GM10266 (cell line): Measurements from ENCODE around the gene POLR2B.

Experiments
- DNase-seq: peaks from one replicate; pipeline ENCODE4 v3.0.0; 2012; ENCODE audit errors: extremely low spot score
- TF ChIP-seq, protein P1 (sequence below): IDR thresholded peaks from 2 replicates; pipeline ENCODE4 v1.5.1; 2012; ENCODE audit warnings: mild to moderate bottlenecking, low read depth; ENCODE audit not compliant: control insufficient read depth, insufficient read depth; ENCODE audit errors: missing control alignments

POLR2B gene

DNA sequence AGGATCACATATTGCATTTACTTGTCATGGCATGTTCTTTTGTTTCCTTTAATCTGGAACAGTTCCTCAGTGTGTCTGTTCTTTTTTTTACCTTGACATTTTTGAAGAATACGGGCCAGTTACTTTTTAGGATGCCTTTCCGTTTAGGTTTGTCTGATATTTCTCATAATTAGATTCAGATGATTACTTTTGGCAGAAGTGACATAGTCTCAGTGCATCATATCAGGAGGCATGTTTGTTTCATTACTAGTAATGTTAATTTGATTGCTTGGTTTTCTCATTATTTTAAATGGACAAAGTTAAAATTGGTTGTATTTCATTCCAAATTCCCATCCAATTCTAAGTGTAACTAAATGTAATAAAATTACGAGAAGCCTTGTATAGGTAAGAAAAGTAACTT lies 8.3 kb downstream of the POLR2B start:
- DNase-seq = no peak
- TF ChIP-seq, protein P1, sequence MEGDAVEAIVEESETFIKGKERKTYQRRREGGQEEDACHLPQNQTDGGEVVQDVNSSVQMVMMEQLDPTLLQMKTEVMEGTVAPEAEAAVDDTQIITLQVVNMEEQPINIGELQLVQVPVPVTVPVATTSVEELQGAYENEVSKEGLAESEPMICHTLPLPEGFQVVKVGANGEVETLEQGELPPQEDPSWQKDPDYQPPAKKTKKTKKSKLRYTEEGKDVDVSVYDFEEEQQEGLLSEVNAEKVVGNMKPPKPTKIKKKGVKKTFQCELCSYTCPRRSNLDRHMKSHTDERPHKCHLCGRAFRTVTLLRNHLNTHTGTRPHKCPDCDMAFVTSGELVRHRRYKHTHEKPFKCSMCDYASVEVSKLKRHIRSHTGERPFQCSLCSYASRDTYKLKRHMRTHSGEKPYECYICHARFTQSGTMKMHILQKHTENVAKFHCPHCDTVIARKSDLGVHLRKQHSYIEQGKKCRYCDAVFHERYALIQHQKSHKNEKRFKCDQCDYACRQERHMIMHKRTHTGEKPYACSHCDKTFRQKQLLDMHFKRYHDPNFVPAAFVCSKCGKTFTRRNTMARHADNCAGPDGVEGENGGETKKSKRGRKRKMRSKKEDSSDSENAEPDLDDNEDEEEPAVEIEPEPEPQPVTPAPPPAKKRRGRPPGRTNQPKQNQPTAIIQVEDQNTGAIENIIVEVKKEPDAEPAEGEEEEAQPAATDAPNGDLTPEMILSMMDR = no peak

DNA sequence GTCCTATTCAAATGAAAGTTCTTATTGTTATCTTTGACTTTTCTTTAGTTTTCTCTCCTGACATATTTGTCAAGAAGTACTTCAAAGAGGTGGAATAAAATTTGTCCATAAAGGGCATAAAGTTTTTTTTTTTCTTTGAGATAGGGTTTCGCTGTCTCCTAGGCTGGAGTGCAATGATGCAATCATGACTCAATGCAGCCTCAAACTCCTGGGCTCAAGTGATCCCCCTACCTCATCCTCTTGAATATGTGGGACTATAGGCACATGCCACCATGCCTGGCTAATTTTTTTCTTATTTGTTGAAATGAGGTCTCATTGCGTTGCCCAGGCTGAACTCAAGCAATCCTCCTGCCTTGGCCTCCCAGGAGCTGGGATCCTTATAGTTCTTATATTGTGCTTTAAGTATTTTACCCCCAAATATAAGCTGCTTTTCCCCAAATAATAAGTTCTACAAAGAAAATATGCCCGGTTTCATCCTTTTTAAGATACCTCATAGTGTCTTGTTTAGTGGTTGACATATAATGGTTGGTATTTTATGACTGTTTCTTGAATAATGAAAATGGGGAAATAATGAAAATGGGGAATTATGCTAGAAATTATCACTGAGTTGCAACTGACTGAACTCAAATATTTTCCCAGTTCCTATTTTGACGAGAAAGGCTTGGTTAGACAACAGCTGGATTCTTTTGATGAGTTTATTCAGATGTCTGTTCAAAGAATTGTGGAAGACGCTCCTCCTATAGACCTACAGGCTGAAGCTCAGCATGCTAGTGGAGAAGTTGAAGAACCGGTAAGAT lies 11.6 kb downstream of the POLR2B start:
- TF ChIP-seq, protein P1 = no peak
- DNase-seq = no peak

DNA sequence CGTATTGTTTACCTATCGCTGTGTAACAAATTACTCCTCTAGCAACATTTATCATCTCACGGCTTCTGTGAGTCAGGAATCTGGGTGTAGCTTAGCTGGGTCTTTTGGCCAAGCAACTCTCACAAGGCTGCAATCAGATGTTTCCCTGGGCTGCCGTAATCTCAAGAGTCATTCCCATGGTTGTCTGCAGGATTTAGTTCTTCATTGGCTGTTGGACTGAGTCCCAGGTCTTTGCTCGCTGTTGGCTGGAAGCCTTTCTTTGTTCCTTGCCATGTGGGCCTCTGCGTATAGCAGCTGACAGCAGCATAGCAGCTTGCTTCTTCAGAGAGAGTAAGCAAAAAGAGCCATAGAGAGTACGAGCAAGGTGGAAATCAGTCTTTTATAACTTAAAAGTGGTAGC lies 16.8 kb downstream of the POLR2B start:
- no peak for DNase-seq
- TF ChIP-seq, protein P1 = no peak

DNA sequence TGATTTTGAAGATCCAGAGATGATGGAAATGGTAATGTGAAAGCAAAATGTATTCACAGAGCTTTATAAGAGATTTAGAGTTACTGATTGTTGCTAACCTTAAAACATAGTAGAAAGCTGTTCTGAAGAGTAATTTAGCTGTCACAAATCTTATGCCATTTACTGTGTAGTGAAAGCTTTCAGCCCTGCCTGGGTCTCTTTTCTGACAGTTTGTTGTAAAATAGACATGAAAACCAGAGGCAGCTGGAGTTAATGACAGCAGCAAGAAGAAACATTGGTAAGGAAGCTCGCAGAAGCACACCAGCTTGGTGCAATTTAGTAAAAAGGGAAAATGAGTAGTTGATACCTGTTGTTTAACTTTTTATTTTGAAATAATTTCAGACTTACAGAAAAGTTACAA lies 21.1 kb downstream of the POLR2B start:
- TF ChIP-seq, protein P1 = no peak
- DNase-seq = no peak

DNA sequence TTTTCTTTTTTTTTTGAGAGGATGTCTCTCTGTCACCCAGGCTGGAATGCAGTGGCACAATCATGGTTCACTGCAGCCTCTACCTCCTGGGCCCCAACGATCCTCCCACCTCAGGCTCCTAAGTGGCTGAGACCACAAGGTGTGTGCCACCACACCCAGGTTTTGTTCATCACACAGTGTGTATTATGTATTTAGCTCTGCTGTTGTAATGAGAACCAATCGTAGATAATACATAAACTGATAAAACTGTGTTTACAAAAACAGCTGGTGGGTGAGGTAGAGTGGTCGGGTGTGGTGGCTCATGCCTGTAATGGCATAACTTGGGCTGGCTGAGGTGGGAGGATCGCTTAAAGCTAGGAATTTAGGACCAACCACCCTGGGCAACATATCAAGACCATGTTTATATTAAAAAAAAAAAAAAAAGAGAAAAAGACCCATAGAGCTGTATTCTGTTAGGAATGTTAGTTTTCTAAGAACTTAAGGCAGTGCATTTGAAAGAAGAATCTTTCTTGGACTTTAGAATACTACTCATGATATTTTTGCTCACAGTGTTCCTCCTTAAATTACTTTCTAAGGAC lies 34.9 kb downstream of the POLR2B start:
- DNase-seq = no peak
- TF ChIP-seq, protein P1 = no peak

DNA sequence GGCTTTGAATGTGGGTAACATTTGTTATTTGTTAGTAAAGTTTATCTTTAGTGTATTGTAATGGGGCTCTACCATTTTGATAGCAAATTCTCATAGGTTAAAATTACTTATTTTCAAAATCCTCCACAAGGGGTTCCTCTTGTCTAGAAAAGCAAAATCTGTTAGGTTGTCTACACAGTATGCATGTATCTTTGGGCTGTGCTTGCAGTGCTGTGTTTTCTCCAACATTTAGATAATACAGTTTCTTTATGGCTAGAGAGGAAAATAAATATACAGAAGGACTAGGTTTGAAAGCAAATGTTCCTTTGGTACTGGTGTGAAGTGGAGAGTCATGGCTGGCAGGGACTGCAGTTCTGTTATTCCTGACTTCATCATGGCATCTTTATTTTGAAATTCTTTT lies 40.3 kb downstream of the POLR2B start:
- TF ChIP-seq, protein P1 = no peak
- DNase-seq = no peak

DNA sequence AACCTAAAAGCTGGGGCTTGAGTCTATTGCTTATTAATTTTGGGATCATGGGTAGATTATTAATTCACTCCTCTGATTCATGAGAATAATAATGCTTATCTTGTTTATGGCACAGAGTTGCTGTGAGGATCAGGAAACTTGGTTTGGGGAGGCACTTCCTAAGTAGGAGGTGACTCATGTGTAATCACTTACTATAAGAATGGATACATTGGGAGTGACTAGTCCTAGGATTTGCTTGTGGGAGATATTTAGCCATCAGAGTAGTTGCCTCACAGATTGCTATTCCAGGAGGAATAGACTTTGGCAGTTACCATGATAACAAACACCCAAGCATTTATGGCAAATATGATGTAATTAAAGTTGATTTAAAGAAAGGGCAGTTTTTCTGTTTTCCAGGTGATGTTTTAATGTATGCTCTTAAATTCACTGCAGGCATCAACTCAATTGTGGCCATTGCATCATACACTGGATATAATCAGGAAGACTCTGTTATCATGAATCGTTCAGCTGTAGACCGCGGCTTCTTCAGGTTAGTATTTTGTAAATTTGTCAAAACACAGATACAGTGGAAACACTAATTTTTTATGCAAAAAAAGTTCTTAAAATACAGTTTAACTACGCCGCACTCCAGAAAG lies 41.9 kb downstream of the POLR2B start:
- no peak for DNase-seq
- TF ChIP-seq, protein P1 = no peak
